Stomach (tissue), 4 donors: ENCODE results near the gene CHST7.

Source experiments
- EP300 ChIP-seq: sonication (generic); formaldehyde crosslinking; IDR thresholded peaks from one replicate; pipeline ENCODE4 v1.6.1; 2017; ENCODE audit warnings: antibody characterized with exemption
- TF ChIP-seq, protein P1 (sequence below), 7 experiments: fragments of 450-650 bp in 4 of 7; fragments of 200-600 bp in 3 of 7; sonication (generic) in 3 of 7; IDR thresholded peaks; one replicate each; pipeline ENCODE4 v1.5.1; 2016 to 2019; ENCODE audit warnings: antibody characterized with exemption in 7 of 7, control low read depth in 2 of 7, mild to moderate bottlenecking in 1 of 7

DNA sequence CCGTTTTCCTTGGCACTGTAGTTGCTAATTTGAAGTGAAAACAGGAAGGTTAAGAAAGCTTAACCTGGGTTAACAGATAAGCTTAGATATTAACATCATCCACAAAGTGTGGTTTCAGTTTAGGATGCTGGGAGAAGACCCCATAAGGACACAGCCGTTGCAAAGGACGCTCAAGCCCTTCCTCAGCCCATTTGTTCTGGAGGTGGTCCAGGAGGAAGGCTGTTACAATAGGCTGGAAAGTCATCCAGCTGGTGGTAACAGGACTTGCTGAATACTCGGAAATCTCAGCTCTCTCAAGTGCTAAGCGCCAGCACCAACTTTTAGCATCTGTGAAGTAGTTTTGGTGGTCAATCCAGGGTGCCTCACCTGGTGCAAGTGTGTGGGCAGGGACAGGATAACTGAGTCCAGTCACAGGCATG, 14.2 kb downstream of the CHST7 start:
- TF ChIP-seq EP300: no peak
- TF ChIP-seq, protein P1, sequence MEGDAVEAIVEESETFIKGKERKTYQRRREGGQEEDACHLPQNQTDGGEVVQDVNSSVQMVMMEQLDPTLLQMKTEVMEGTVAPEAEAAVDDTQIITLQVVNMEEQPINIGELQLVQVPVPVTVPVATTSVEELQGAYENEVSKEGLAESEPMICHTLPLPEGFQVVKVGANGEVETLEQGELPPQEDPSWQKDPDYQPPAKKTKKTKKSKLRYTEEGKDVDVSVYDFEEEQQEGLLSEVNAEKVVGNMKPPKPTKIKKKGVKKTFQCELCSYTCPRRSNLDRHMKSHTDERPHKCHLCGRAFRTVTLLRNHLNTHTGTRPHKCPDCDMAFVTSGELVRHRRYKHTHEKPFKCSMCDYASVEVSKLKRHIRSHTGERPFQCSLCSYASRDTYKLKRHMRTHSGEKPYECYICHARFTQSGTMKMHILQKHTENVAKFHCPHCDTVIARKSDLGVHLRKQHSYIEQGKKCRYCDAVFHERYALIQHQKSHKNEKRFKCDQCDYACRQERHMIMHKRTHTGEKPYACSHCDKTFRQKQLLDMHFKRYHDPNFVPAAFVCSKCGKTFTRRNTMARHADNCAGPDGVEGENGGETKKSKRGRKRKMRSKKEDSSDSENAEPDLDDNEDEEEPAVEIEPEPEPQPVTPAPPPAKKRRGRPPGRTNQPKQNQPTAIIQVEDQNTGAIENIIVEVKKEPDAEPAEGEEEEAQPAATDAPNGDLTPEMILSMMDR (IDR thresholded peaks at IDR 0.05): no peak
